Raji (cell line): ENCODE results near the gene DEPP1.

Source experiments
- POLR2A ChIP-seq: IDR thresholded peaks from 2 replicates; pipeline ENCODE4 v1.6.1; 2011; ENCODE audit warnings: low read depth, low read length, control low read depth; ENCODE audit not compliant: insufficient read depth

Gene DEPP1

DNA sequence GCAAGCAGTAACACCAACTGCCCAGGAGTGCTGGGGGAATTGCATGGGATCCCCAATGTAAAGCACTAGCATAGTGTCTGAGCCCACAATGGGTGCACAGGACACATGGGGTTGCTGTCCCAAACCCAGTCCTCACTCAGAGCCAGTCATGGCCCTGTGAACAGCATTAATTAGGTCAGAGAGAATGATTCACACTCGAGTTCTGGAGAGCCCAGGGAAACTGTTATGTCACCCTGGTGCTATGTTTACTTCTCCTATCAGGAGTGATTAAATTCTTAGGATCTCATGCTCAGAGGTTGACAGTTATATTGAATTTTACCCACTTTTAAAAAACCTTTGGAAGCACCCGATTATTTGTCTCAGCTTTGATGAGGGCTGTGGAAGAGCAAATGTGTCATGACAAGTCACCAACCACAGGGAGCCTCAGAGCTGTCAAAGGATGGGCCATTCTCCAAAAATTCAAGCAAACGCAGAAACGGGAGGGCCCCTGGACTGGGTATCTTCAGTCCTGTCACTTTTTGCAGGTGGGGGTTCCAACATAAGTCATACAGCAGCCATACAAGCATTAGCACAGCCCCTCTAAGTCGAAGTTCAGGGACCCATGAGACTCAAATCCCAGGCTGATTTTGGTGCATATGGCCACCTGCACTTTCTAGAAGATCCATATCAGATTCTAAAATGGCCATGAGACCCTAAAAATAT, 20.3 kb downstream of the DEPP1 start:
- TF ChIP-seq POLR2A = no peak

DNA sequence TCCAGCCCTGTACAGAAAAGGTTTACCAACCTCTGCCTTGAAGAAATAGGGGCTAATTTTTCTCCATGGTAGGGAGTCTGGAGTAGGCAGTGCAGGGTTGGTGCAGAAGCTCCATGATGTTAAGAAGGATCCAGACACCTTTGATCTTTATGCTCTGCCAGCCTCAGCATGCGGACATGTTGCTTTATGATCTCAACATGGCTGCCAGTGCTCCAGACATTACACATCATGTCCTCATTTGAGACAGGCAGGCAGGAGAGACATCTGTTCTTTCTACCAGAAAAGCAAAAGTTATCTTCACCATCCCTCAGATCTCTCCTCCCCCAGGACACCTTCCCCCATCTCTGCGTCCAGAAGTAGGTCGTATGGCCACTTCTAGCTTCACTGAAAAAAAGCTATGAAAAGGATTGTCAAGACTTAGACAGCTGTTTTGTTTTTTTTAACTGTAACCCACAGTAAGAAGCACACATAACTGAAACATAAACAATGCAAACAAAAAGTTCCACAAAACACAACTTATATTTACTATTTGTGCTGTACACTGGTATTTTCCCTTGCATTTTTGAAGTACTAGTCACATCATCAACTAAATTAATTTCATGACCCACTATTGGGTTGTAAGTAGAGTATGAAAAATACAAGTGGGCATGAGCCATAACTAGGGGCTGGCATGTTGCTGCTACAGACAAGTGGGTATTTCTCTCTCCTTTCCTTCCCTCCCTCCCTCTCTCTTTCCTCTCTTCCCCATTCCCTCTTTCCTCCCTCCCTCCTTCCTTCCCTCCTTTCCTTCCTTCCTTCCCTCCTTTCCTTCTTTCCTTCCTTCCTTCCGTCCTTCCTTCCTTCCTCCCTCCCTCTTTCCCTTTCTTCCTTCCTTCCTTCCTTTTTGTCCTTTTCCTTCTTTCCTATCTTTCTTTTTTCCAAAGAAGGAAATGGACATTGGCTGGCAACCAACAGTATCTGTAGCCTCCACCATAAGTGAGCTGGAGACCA, 21.6 kb downstream of the DEPP1 start:
- TF ChIP-seq POLR2A = no peak

DNA sequence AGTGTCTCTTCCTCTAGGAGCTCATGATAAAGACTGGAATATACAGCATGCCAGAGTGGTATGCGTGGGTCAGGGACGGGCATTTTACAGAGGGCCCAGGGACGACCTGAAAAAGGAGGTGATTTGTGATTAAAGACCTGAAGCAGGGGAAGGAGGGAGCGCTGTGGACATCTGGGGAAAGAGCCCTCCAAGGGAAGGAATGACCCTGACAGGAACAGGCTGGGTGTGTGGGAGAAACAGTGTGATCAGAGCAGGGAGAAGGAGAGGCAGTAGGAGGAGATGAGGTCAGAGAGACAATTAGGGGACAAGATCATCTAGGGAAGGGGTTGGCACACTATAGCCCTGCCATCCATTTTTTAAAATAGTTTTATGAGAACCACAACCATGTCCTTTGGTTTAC, 22.4 kb downstream of the DEPP1 start:
- TF ChIP-seq POLR2A = no peak

- TF ChIP-seq POLR2A = no peak
Observed at GRCh38 chr10:44955413-44956070, 23.1 kb downstream of the DEPP1 start.

DNA sequence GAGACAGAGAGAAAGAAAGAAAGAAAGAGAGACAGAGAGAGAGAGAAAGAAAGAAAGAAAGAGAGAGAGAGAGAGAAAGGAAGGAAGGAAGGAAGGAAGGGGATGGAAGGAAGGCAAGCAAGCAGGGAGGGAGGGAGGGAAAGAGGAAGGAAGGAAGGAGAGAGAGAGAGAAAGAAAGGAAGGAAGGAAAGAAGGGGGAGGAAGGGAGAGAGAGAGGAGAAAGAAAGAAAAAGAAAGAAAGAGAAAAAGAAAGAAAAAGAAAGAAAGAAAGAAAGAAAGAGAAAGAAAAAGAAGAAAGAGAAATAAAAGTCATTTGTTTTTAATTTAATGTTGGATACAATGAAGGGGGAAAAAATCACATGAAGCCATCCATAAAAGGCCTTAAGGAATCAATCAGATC, 23.6 kb downstream of the DEPP1 start:
- no peak for TF ChIP-seq POLR2A

DNA sequence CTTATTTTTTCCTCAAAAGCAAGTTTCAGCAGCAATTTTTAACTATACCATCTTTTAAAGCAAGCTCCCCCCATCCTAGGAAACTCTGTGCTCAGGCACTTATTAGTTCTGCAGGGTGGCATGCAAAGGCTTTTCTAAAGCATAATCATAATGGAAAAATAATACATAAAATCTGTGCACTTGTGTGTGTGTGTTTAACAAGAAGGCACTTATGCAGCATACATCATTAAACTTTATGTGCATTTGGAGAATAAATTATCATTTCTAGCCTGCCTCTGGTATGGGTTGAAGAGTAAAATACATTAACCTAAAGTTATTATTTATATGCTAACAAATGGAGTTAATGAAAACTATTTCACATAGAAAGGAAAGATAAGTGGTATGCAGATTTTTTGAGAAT, 24.6 kb downstream of the DEPP1 start:
- no peak for TF ChIP-seq POLR2A

GRCh38 chr10:44952779-44953231, 25.8 kb downstream of the DEPP1 start:
- TF ChIP-seq POLR2A = no peak

DNA sequence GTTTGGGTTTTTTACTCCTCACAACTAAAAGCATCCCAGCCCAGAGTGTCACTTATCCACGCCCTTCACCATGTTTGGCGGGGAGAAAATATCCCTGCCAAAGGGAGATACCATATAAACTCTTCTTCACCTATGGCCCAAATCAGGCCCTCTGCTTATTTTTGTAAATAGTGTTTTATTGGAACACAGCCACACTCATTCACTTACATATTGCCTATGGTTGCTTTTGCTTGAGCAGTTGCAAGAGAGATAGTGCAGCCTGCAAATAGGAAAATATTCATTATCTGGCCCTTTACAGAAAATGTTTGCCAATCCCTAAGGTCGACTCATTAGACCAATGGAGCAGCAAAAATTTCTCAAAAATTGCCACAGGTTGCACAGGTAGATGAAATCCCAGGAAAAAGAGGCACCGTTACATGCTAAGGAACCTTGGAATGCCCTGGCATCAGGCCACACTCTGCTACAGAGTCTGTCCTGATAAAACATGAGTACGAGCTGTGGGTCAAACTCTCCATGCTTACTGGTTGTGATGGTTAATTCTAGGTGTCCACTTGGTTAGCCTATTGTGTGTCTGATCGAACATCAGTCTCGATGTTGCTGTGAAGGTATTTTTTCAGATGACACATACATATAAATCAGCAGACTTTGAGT, 26.9 kb downstream of the DEPP1 start:
- no peak for TF ChIP-seq POLR2A

DNA sequence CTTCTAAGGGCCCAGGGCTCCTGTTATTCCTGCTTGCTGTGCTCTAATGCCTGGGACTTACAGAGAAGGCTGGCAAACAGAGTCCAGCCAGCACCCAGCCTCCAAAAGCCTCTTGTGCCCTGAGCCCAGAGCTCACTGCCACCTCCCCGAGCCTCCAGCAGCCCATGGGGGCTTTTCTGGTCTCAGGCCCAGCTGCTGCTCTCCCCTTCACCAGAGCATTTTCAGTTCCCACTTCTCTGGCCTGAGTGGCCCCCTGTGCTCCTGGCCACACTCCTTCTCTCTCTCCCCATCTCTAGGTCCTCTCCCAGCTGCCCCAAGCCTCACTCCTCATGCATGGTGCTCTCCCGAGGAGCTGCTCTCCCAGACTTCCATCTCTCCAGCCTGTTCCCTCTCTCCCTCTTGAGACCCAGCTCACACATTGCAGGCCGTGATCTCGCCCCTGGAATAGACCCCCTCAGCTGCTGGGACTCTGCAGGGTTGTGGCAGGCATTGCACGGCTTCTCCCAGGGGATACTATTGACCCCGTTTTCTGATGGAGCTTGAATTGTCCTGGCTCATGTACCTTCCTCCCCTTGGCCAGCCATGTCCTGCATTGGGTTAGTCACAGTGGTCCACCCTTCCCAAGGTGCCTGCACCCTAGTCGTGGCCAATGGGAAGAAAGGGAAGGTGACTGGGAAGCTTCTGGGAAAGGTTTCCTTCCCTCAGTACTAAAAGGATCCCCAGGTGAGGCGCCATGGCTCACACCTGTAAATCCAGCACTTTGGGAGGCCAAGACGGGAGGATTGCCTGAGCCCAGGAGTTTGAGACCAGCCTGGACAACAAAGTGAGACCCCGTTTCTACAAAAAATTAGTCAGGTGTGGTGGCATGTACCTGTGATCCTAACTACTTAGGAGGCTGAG, 28.0 kb downstream of the DEPP1 start:
- TF ChIP-seq POLR2A = no peak

GRCh38 chr10:44949915-44950314, 28.7 kb downstream of the DEPP1 start:
- TF ChIP-seq POLR2A = no peak

- TF ChIP-seq POLR2A = no peak
Observed at GRCh38 chr10:44949127-44949802, 29.3 kb downstream of the DEPP1 start.

DNA sequence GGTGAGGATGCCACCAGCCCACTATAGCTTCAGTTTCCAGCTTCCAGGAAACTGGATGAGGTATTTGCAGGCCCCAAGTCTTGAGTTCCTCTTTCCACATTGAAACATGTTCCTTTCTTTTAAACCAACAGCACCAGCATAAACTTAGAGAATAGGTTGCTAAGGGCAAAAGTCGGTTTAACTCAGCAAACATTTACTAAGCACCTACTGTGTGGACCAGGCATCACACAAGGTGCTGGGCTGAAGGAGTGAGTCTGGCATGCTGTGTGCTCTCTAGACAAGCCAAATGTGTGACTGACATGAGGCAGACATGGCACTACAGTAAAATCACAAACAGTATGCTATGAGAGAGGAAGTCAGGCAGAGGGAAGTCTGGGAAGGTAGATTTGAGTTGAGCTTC, 30.0 kb downstream of the DEPP1 start:
- no peak for TF ChIP-seq POLR2A

GRCh38 chr10:44947371-44948152, 31.0 kb downstream of the DEPP1 start:
- no peak for TF ChIP-seq POLR2A
